SW 1271 (cell line): ENCODE measurements around the gene ARMC9.
"Not testable (repeated sequence)": the region's sequence is repeated elsewhere in the genome, so short reads cannot be mapped to it uniquely, and the experiment has no call there.

Experiments
- DNase-seq, 2 experiments: peaks; one replicate each; lab custom pipeline; 2025; lab: John Stamatoyannopoulos, UW

Gene ARMC9

DNA sequence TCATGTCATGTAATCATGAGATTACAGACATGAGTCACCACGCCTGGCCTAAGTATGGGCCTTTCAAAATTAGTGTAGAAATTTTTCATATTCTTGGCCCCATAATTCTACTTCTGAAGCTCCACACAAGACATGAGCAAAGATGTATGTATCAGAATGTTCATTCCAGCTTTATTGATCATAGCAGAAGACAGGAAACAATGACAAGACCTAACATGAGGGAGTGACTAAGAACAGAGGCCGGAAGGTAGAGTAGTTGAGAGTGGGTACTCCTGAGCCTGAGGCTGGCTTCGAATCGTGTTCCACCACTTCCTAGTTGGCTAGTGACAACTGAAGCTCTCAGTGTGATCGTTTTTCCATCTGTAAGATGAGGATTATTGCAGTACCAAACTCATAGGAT, 89.3 kb downstream of the ARMC9 start:
- no peak for DNase-seq

DNA sequence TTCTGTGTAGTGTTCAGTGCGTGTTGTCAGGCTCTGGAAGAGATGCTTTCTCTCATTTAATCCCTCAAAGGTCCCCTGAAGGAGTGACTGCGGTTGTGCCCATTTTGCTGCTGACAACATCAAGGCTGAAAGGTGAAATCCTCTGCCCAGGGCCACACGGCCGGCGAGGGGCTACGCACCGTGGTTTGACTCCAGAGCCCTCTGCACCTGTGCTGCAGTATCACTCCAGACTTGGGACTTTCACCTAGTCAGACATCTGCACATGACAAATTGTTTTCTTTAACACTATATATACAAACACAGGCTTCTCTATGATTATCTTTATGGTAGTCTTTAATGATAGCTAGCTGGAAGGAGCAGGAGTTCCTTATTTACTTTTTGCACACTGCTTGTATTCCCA, 90.2 kb downstream of the ARMC9 start:
- no peak for DNase-seq

GRCh38 chr2:231290321-231291015, 92.0 kb downstream of the ARMC9 start:
- DNase-seq = no peak

- DNase-seq = no peak
These were observed 94.2 kb downstream of the ARMC9 start for GRCh38 chr2:231292472-231293134.

DNA sequence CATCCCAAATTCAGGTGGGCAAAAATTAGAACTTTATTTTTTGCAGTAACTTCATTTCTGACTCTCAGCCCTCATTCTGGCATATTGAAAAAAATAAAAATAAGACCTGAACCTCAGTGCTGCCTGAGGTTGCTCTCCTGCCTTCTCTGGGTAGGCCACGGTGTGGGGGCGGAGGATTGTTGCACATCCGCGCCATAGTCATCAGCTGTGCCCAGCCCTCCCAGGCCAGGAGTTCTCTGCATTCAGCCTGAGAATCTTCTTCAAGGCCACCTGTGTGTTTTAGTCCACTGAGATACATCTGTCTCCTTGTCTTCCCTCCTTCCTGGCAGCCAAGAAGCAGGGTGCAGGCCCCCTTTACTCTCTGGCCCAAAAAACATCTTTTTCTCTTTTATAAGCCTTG, 94.7 kb downstream of the ARMC9 start:
- no peak for DNase-seq

GRCh38 chr2:231294116-231294515, 95.7 kb downstream of the ARMC9 start:
- DNase-seq = no peak

- DNase-seq = no peak
These were observed 96.3 kb downstream of the ARMC9 start for GRCh38 chr2:231294571-231295362.

GRCh38 chr2:231295363-231295655, 96.9 kb downstream of the ARMC9 start:
- DNase-seq = no peak

GRCh38 chr2:231296401-231296974, 98.1 kb downstream of the ARMC9 start:
- DNase-seq = no peak

DNA sequence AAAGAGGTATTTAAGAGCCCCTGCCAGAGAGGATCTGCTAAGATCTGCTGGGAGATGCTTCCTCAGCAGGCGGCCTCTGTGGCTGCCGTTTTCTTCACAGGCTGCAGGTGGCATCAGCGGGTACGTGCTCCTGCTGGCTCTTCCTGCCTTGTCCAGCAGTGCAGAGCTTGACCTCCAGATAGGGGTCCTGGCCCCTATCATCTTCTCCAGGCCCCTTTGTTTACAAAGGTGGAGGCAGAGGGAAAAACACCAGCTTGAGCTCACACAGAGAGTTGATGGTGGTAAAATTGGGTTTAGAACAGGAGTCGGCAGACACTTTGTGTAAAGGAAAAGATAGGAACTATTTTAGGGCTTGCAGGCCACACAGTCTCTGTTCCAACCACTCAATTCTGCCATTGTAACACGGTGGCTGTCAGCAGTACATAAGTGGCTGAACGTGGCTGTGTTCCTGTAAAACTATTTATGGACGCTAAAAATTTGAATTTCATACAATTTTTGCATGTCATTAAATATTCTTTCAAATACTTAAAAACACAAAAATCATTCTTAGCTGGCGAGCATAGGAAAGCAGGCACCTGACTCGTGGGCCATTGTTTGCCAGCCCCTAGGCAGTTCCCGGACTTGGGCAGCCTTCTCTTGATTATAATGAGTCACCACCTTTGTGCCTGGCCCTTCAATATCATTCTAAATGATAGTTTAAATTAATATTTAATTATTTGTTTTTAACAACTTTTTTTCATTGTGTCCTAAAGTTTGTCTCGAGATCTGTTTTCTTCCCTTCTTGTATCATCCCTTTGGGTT, 98.9 kb downstream of the ARMC9 start:
- DNase-seq = peak in 1 of 2 experiments; percentile 37

DNA sequence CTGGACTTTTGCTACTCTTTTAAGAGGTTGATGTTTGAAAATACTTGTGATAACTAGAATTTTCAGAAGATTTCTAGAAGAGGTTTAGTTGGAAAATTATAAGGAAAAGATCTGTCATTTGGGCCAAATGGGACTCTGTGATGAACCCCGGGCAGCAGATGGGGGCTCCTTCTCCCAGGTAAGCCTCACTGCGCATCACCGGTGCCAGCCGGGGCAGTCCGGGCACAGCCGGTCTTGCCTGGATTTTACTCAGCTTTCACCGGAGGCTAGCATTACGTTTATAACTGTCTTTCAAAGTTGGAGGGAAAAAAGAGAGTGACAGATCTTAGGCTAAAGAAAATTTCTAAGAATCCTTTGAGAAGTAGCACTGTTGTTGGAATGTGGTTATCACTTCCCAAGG, 99.7 kb downstream of the ARMC9 start:
- no peak for DNase-seq

GRCh38 chr2:231299267-231299666, 100.8 kb downstream of the ARMC9 start:
- no peak for DNase-seq

GRCh38 chr2:231300020-231300721, 101.7 kb downstream of the ARMC9 start:
- DNase-seq = no peak

- DNase-seq = no peak
These were observed 102.3 kb downstream of the ARMC9 start for GRCh38 chr2:231300722-231301076.

- DNase-seq = not testable (repeated sequence)
These were observed 105.8 kb downstream of the ARMC9 start for GRCh38 chr2:231304259-231304658.

- no peak for DNase-seq
These were observed 106.8 kb downstream of the ARMC9 start for GRCh38 chr2:231305221-231305620.

- DNase-seq = no peak
These were observed 108.5 kb downstream of the ARMC9 start for GRCh38 chr2:231306791-231307393.

DNA sequence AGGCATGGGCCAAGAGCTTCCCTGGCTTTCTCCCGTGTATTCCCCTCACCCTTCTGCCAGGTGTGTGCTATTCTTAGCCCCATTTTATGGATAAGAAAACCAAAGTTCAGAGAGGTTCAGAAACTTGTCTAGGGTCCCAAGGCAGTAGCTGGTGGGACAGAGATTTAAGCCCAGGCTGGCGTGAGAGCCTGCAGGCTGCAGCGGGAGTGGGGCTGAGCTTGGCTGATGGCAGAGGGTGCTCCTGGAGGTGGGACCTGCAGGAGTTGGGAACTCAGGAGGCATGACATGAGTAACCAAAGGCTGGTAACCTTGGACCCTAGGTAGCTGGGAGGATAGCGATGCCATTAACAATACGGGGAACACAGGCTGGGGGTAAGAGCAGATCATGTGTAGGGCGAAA, 109.8 kb downstream of the ARMC9 start:
- no peak for DNase-seq

- DNase-seq = no peak
These were observed 110.4 kb downstream of the ARMC9 start for GRCh38 chr2:231308631-231309428.

DNA sequence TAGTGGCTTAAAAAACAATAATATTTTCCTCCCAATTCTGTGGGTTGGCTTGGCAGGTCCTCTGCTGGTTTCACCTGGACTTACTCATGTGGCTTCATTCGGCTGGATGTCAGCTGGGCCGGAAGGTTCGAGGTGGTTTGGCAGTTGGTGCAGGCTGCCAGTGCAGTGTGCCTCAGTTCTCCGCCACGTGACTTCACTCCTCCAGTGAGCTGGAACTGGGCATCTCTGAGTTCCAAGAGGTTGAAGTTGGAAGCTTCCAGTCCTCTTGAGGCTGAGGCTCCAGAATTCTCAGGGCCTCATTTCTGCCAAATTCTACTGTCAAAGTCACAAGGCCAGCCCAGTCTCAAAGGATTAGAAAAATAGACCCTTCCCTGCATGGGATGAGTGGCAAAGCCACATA, 113.6 kb downstream of the ARMC9 start:
- no peak for DNase-seq
